Measurements from ENCODE around the gene PPFIA3. TPM values are rescaled to one million over a fixed set of nuclear protein-coding genes. Genes with fewer than 3 reads are reported as not detected.
"Not testable (repeated sequence)": the region's sequence is repeated elsewhere in the genome, so short reads cannot be mapped to it uniquely, and the experiment has no call there.

Gene PPFIA3
- total RNA-seq, 4 donors from 2014 or later = 1.9 to 4.1 (median 3.0) TPM

DNA sequence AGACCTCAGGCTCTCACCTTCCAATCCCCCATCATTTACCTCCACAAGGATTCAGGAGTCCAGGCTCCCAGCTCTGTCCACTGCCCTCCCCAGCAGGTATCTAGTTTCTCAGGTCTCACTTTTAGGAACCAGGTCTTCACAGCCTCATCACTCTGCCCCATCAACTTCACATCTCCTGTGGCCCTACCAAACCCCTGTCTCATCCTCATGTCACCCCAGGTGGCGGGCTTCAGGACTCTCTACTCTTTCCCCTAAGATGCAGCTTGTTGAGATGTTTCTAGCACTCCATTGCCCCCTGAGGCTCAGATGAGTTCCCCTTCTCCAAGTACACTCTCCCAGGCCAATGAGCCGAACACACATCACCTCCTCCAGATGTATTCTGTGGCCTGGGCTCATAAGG, 1.5 kb downstream of the PPFIA3 start:
- ATAC-seq (no peak), DNase-seq (no peak)
- TF ChIP-seq POLR2A (IDR thresholded peaks at IDR 0.05) = no peak
- TF ChIP-seq, protein P1, sequence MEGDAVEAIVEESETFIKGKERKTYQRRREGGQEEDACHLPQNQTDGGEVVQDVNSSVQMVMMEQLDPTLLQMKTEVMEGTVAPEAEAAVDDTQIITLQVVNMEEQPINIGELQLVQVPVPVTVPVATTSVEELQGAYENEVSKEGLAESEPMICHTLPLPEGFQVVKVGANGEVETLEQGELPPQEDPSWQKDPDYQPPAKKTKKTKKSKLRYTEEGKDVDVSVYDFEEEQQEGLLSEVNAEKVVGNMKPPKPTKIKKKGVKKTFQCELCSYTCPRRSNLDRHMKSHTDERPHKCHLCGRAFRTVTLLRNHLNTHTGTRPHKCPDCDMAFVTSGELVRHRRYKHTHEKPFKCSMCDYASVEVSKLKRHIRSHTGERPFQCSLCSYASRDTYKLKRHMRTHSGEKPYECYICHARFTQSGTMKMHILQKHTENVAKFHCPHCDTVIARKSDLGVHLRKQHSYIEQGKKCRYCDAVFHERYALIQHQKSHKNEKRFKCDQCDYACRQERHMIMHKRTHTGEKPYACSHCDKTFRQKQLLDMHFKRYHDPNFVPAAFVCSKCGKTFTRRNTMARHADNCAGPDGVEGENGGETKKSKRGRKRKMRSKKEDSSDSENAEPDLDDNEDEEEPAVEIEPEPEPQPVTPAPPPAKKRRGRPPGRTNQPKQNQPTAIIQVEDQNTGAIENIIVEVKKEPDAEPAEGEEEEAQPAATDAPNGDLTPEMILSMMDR (IDR thresholded peaks at IDR 0.05 in 4 of 5, conservative IDR thresholded peaks at IDR 0.05 in 1 of 5) = no peak
- H3K4me1 ChIP-seq = peaks cover 13 to 21% of the 10 kb centered on the region in 2 donors
- H3K36me3 ChIP-seq = no peaks in the 10 kb centered on the region
- no peak overlapping the region for H3K4me3 ChIP-seq
- H3K27me3 ChIP-seq = peaks cover 0 to 4% (median 0%) of the 10 kb centered on the region in 3 donors
- in situ Hi-C loops (cut with MboI; ENCODE audit: low sequenced_read_pairs in 4 of 4) = no loop called here
- no peak overlapping the region for H3K27ac ChIP-seq
- intact Hi-C loops (cut with DNase I; ENCODE audit: low total_unique reads) = no loop called here
- no peaks in the 10 kb centered on the region for H3K9me3 ChIP-seq

DNA sequence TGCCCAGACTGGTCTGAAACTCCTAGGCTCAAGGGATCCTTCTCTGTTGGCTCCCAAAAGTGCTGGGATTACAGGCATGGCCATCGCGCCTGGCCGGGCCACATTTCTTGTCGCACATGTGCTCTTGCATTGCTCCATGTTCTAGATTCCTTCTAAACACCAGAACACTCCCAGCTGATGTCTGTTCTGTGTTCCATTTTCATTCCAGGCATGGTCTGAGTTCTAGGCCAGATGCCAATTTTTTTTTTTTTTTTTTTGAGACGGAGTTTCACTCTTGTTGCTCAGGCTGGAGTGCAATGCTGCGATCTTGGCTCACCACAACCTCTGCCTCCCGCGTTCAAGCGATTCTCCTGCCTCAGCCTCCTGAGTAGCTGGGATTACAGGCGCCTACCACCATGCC, 2.5 kb downstream of the PPFIA3 start:
- H3K4me3 ChIP-seq; ATAC-seq; DNase-seq; H3K27ac ChIP-seq; H3K9me3 ChIP-seq; in situ Hi-C loops (cut with MboI; ENCODE audit: low sequenced_read_pairs in 4 of 4); H3K27me3 ChIP-seq; H3K36me3 ChIP-seq; intact Hi-C loops (cut with DNase I; ENCODE audit: low total_unique reads): not testable (repeated sequence)
- peaks cover 13 to 21% of the 10 kb centered on the region in 2 donors for H3K4me1 ChIP-seq

GRCh38 chr19:49123285-49123684, 3.9 kb downstream of the PPFIA3 start:
- H3K27ac ChIP-seq; H3K9me3 ChIP-seq; H3K4me3 ChIP-seq; DNase-seq; H3K36me3 ChIP-seq; ATAC-seq; H3K27me3 ChIP-seq; in situ Hi-C loops (cut with MboI; ENCODE audit: low sequenced_read_pairs in 4 of 4); intact Hi-C loops (cut with DNase I; ENCODE audit: low total_unique reads): not testable (repeated sequence)
- peaks cover 10 to 21% of the 10 kb centered on the region in 2 donors for H3K4me1 ChIP-seq

GRCh38 chr19:49125025-49125731, 5.8 kb downstream of the PPFIA3 start:
- no peak for TF ChIP-seq POLR2A (IDR thresholded peaks at IDR 0.05)
- TF ChIP-seq, protein P1 (IDR thresholded peaks at IDR 0.05 in 4 of 5, conservative IDR thresholded peaks at IDR 0.05 in 1 of 5) = no peak
- Histone ChIP-seq H3K4me3 (no peak overlapping the region), H3K9me3 (no peaks in the 10 kb centered on the region), H3K27me3 (peaks cover 0 to 4% (median 0%) of the 10 kb centered on the region in 3 donors), H3K36me3 (no peaks in the 10 kb centered on the region), H3K4me1 (peaks cover 7 to 18% of the 10 kb centered on the region in 2 donors), H3K27ac (no peak overlapping the region)
- intact Hi-C loops (cut with DNase I; ENCODE audit: low total_unique reads) (loop anchor here (5.0 kb wide), 1 partner anchor 212 kb away; the partner anchor contains the start of gene CD37), in situ Hi-C loops (cut with MboI; ENCODE audit: low sequenced_read_pairs in 4 of 4) (no loop called here)
- DNase-seq = no peak
- no peak for ATAC-seq

DNA sequence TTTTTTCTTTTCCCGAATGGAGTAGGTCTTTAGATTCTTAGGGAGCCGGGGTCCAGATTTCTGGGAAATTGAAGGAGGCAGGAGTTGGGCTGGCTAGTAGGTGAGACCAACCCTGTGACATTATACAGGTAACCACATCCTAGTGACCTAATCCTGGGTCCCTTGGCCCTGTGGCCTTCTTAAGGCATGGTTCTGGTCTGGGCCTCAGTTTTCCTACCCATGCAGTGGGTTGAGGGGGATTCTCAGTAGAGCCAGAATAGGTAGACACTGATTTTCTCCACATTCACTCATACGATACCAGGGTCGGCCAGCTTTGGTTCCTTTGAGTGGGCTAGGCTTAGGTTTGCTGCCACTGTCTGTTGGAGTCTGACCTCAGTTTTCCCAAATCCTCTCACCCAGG, 7.2 kb downstream of the PPFIA3 start:
- ATAC-seq = no peak
- TF ChIP-seq POLR2A (IDR thresholded peaks at IDR 0.05) = no peak
- TF ChIP-seq, protein P1 (IDR thresholded peaks at IDR 0.05 in 4 of 5, conservative IDR thresholded peaks at IDR 0.05 in 1 of 5) = no peak
- Histone ChIP-seq H3K4me1 (peaks cover 7 to 17% of the 10 kb centered on the region in 2 donors), H3K27ac (no peak overlapping the region), H3K9me3 (no peaks in the 10 kb centered on the region), H3K4me3 (no peak overlapping the region), H3K36me3 (no peaks in the 10 kb centered on the region), H3K27me3 (peaks cover 0 to 4% (median 0%) of the 10 kb centered on the region in 3 donors)
- in situ Hi-C loops (cut with MboI; ENCODE audit: low sequenced_read_pairs in 4 of 4) (no loop called here), intact Hi-C loops (cut with DNase I; ENCODE audit: low total_unique reads) (loop anchor here (5.0 kb wide), 1 partner anchor 211 kb away; the partner anchor contains the start of gene CD37)
- DNase-seq = no peak

- H3K36me3 ChIP-seq; DNase-seq; H3K27me3 ChIP-seq; ATAC-seq; H3K9me3 ChIP-seq; in situ Hi-C loops (cut with MboI; ENCODE audit: low sequenced_read_pairs in 4 of 4): not testable (repeated sequence)
- peak overlapping the region in 3 of 4 donors; percentile 63 to 83 (median 82) for H3K27ac ChIP-seq
- H3K4me3 ChIP-seq = peak overlapping the region in 1 of 4 donors; percentile 51
- intact Hi-C loops (cut with DNase I; ENCODE audit: low total_unique reads) = loop anchor here (5.0 kb wide), 1 partner anchor 210 kb away; the partner anchor contains the start of gene CD37
- peaks cover 7 to 17% of the 10 kb centered on the region in 2 donors for H3K4me1 ChIP-seq
Measured at GRCh38 chr19:49127225-49127624, 7.9 kb downstream of the PPFIA3 start.

Measured in gastrocnemius medialis (tissue), 4 donors.